Mucosa of rectum (tissue), 2 donors: ENCODE data around the gene FANCL.
"Not testable (repeated sequence)": the region's sequence is repeated elsewhere in the genome, so short reads cannot be mapped to it uniquely, and the experiment has no call there.

ENCODE experiments used
- H3K27ac ChIP-seq, 2 donors: one replicate each; pipeline ENCODE4 v1.7.0; 2013; ENCODE audit warnings: inconsistent platforms in 2 of 2, low read depth in 2 of 2, low read length in 2 of 2
- H3K27me3 ChIP-seq, 2 donors: one replicate each; pipeline ENCODE4 v1.7.0; 2013; ENCODE audit warnings: low read length in 2 of 2; ENCODE audit not compliant: control insufficient read depth in 2 of 2, insufficient read depth in 2 of 2
- H3K36me3 ChIP-seq, 2 donors: one replicate each; pipeline ENCODE4 v1.7.0; 2013; ENCODE audit warnings: low read length in 2 of 2; ENCODE audit not compliant: control insufficient read depth in 2 of 2, insufficient read depth in 2 of 2
- H3K4me1 ChIP-seq, 2 donors: one replicate each; pipeline ENCODE4 v1.7.0; 2013; ENCODE audit warnings: low read length in 2 of 2, mild to moderate bottlenecking in 1 of 2; ENCODE audit not compliant: control insufficient read depth in 2 of 2, insufficient read depth in 2 of 2
- H3K4me3 ChIP-seq, 2 donors: one replicate each; pipeline ENCODE4 v1.7.0; 2013; ENCODE audit warnings: low read length in 2 of 2
- H3K9ac ChIP-seq, 2 donors: one replicate each; pipeline ENCODE4 v1.7.0; 2013; ENCODE audit warnings: low read length in 2 of 2, low read depth in 1 of 2, mild to moderate bottlenecking in 1 of 2
- H3K9me3 ChIP-seq, 2 donors: one replicate each; pipeline ENCODE4 v1.7.0; 2013; ENCODE audit warnings: low read length in 2 of 2; ENCODE audit not compliant: control insufficient read depth in 2 of 2
- donor health status: healthy.
- donor health status: Normal muscosa, but diverticular disease.

FANCL gene

DNA sequence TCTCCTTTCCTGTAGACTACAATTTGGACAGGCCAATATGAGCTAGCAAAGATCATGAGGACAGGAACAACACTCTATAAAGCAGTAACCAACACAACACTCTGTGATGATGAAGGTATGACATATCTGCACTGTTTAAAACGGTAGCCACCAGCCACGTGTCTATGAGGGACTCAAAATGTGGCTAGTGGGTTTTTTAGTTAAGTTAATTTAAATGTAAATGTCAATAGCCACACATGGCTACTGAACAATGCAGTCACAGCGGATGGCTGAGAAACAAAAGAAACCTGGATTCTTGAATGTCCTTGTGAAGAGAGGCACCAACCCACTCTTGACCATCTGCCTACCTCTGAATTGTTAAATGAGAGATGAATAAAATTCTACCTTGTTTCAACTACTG, 33.9 kb downstream of the FANCL start:
- no peaks in the 10 kb centered on the region for H3K27me3 ChIP-seq
- no peak overlapping the region for H3K4me3 ChIP-seq
- no peak overlapping the region for H3K9ac ChIP-seq
- peaks cover 0 to 8% of the 10 kb centered on the region in 2 donors for H3K36me3 ChIP-seq
- no peaks in the 10 kb centered on the region for H3K4me1 ChIP-seq
- H3K27ac ChIP-seq = no peak overlapping the region
- no peaks in the 10 kb centered on the region for H3K9me3 ChIP-seq

DNA sequence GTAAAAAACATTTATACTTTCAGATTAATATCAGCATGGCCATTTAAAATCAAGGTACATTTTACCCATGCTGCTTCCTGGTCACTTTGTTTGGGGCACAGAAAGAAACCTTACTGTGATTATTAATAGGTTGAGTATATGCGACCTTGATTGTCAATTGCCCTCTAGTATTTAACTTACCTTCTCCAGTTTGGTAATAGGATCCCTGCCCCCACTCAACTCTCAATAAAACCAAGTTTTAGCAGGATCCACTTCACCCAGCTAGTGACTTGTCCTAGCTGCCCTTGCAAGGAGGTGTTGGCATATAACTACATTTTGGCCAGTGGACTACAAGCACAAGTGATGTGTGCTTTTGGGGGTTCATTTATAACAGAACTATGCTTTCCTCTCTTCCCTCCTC, 34.3 kb downstream of the FANCL start:
- H3K9me3 ChIP-seq = no peaks in the 10 kb centered on the region
- H3K9ac ChIP-seq = no peak overlapping the region
- no peak overlapping the region for H3K27ac ChIP-seq
- H3K4me1 ChIP-seq = no peaks in the 10 kb centered on the region
- no peak overlapping the region for H3K4me3 ChIP-seq
- no peaks in the 10 kb centered on the region for H3K27me3 ChIP-seq
- H3K36me3 ChIP-seq = peaks cover 0 to 6% of the 10 kb centered on the region in 2 donors

DNA sequence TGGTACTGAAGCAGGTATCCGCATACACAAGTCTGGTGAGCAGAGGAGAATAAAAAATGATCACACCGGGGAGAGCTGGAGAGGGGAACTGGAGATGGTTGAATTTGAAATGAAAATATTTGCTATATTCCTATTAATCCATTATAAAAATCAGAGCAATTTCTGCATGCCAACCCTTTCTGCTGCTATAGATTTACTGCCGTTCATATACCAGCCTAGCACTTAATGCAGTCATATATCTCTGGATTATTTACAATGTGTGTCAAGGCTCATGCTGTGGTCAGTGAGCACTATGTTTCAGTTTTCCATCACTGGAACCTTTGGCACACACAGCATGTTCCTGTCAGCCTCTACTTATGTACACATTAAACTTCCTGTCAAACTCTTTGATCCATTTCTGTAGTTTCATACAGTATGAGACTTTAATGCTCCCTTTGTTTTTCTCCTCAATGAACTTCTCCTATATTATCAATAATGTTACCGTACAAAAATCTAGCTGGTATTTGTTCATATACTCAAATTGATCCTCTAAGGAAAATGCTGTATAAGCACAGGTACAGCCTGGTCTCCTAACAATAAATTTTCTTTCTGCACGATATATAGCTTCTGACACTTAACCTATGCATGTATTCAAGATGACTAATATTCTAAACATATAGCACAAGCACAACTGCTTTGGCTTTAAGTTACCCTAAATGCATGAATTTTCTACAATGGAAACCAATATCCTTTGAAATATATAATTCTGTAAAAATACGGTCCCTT, 36.7 kb downstream of the FANCL start:
- Histone ChIP-seq H3K9ac (no peak overlapping the region), H3K9me3 (no peaks in the 10 kb centered on the region), H3K27ac (no peak overlapping the region), H3K36me3 (no peaks in the 10 kb centered on the region), H3K4me3 (no peak overlapping the region), H3K4me1 (no peaks in the 10 kb centered on the region), H3K27me3 (no peaks in the 10 kb centered on the region)

DNA sequence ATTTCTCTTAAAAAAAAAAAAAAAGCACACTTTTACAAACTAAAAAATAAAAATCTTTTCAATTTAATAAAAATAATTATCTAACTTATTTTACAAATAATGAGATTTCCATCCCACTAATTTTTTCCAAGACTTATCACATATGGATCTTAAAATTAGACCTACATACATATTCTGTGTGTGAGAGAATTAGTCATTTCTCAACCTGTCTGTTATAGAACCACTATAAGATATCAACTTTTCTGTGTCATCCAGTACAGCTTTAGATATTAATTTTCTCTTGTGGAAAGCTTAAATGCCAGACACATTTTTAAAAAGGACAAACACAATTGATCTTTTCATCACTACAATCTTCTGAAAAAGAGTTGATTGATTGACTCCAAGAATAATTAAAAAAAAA, 38.1 kb downstream of the FANCL start:
- Histone ChIP-seq H3K27me3 (no peaks in the 10 kb centered on the region), H3K4me1 (no peaks in the 10 kb centered on the region), H3K27ac (no peak overlapping the region), H3K4me3 (no peak overlapping the region), H3K9me3 (no peaks in the 10 kb centered on the region), H3K36me3 (no peaks in the 10 kb centered on the region), H3K9ac (no peak overlapping the region)

DNA sequence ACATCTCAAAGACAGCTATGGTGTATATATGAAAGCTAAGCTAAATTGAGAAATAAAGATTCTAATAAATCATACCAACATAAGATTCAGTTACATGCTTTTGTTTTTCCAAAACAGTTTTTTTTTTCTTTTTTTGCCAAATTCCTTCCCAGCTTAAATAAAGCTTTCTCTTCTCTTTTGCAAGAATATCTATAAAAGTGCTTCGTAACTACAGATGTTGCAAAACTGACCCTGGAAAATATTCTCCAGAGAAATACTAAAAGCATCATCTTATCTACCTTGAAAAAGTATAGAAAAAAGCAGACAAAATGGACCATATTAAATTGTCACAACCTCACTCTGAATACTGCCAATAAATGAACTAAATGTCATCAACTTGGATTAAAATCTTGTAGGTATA, 38.7 kb downstream of the FANCL start:
- Histone ChIP-seq H3K9me3 (no peaks in the 10 kb centered on the region), H3K27me3 (no peaks in the 10 kb centered on the region), H3K4me1 (no peaks in the 10 kb centered on the region), H3K4me3 (no peak overlapping the region), H3K36me3 (no peaks in the 10 kb centered on the region), H3K27ac (no peak overlapping the region), H3K9ac (no peak overlapping the region)

DNA sequence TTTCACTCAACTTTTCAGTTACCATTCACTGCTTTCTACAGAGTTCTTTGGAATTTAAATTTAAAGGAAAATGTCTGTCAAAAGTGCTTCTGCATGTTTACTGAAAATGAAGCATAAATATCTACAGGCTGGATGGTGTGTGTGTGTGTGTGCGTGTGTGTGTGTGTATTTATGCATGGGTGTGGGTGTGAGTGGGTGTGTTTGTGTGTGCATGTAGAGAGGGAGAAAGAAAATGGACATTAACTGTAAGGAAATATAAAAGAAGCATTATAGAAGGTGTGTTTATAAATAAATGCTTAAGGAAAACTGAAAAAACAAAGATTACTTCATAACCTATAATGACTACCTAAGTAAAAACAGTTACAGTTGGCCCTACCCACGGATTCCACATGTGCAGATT, 43.2 kb downstream of the FANCL start:
- no peak overlapping the region for H3K27ac ChIP-seq
- no peaks in the 10 kb centered on the region for H3K9me3 ChIP-seq
- H3K36me3 ChIP-seq = no peaks in the 10 kb centered on the region
- no peaks in the 10 kb centered on the region for H3K4me1 ChIP-seq
- no peak overlapping the region for H3K4me3 ChIP-seq
- no peaks in the 10 kb centered on the region for H3K27me3 ChIP-seq
- no peak overlapping the region for H3K9ac ChIP-seq

DNA sequence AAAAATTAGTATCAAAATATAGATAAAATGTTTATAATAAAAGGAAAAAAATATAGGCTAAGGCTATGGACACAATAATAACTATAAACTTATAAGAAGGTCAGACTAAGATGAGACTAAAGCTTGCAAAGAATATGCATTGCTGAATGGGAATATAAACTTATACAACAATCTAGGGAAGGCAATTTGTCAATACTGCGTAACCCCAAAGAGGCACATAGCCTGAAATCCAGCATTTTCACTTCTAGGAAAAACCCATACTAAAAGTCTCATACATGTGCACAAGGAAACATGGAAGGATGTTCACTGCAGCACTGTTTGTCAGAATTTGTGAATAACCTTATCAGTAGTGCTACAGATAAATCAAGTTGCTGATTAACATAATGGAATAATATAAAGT, 45.5 kb downstream of the FANCL start:
- H3K27me3 ChIP-seq = no peaks in the 10 kb centered on the region

DNA sequence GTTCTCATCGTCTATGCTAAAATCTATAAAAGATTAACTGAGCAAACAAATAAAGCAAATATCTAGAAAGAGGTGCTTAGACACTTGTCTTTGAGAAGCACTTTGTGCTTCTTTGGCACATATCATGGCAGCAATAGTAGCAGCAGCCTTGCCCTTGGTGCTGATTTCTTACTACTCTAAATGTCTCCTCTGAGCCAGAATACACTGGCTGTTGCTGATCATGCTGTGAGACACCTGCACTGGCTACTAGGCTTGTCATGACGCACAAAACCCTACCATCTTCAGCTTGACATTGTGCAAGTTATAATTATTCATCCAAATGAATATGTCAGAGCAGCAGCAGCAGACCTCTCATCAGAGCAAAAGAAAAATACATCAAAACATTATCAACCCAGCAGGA, 46.7 kb downstream of the FANCL start:
- Histone ChIP-seq H3K9me3 (no peaks in the 10 kb centered on the region), H3K27me3 (no peaks in the 10 kb centered on the region), H3K27ac (no peak overlapping the region), H3K9ac (no peak overlapping the region), H3K4me1 (no peaks in the 10 kb centered on the region), H3K4me3 (no peak overlapping the region), H3K36me3 (no peaks in the 10 kb centered on the region)

More for the DNA sequence above, 45.5 kb downstream of the FANCL start:
- no peaks in the 10 kb centered on the region for H3K4me1 ChIP-seq
- no peak overlapping the region for H3K4me3 ChIP-seq
- H3K36me3 ChIP-seq = no peaks in the 10 kb centered on the region
- H3K27ac ChIP-seq = no peak overlapping the region
- H3K9ac ChIP-seq = no peak overlapping the region
- no peaks in the 10 kb centered on the region for H3K9me3 ChIP-seq

DNA sequence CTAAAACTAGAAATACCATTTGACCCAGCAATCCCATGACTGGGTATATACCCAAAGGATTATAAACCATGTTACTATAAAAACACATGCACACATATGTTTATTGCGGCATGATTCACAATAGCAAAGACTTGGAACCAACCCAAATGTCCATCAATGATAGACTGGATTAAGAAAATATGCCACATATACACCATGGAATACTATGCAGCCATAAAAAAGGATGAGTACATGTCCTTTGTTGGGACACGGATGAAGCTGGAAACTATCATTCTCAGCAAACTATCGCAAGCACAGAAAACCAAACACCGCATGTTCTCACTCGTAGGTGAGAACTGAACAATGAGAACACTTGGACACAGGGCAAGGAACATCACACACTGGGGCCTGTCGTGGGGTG, 54.1 kb downstream of the FANCL start:
- not testable (repeated sequence) for H3K4me1 ChIP-seq, H3K9ac ChIP-seq, H3K9me3 ChIP-seq, H3K27ac ChIP-seq, H3K4me3 ChIP-seq, H3K27me3 ChIP-seq, H3K36me3 ChIP-seq

DNA sequence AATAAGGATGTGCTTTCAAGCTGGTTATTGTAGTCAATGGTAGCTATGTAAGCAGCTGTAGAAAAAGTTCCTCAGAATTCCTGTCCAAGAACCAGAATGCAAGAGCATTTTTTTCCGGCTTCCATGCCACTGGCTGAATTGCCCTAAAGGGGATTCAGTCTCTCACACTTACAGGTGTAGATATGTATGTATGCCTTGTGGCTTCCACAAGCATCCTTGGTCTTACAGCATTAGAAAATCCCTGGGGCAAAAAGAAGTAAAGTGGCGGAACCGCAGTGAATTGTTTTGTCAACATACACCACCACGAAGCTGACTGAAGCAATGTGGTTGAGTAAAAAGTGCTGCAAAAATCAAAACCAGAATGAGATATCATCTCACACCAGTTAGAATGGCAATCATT, 54.6 kb downstream of the FANCL start:
- H3K27me3 ChIP-seq = no peaks in the 10 kb centered on the region
- H3K4me1 ChIP-seq = no peaks in the 10 kb centered on the region
- H3K4me3 ChIP-seq = no peak overlapping the region
- H3K36me3 ChIP-seq = peaks cover 0 to 3% of the 10 kb centered on the region in 2 donors
- H3K27ac ChIP-seq = no peak overlapping the region
- H3K9me3 ChIP-seq = no peaks in the 10 kb centered on the region
- no peak overlapping the region for H3K9ac ChIP-seq

DNA sequence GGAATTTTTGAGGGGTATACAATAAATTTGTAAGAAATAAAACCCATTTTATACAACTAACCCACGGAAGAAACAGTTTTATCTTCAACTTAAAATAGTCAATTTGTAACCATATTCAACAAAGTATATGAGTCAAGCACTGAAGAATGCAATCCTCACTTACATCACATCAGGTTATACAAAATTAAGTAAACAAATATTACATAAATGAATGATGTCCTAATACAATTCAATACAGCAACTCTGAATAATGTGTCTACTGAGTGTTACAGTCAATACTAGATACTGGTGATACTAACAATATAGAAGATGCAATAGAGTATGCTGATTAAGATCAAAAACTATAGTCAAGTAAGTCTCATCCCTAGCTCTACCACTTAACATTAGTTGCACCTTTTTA, 58.6 kb downstream of the FANCL start:
- Histone ChIP-seq H3K9me3 (no peaks in the 10 kb centered on the region), H3K27ac (no peak overlapping the region), H3K27me3 (no peaks in the 10 kb centered on the region), H3K9ac (no peak overlapping the region), H3K4me3 (no peak overlapping the region), H3K36me3 (no peaks in the 10 kb centered on the region), H3K4me1 (no peaks in the 10 kb centered on the region)
